ENCODE measurements around the gene INO80B. TPM values are rescaled to one million over a fixed set of nuclear protein-coding genes. Genes with fewer than 3 reads are reported as not detected.

The INO80B gene
- total and polyA plus RNA-seq, 9 of the 15 experiments (the other 6 are each of a cell fraction or from before 2014, with no cell fraction given): 0.41 to 22.6 (median 9.0) TPM

DNA sequence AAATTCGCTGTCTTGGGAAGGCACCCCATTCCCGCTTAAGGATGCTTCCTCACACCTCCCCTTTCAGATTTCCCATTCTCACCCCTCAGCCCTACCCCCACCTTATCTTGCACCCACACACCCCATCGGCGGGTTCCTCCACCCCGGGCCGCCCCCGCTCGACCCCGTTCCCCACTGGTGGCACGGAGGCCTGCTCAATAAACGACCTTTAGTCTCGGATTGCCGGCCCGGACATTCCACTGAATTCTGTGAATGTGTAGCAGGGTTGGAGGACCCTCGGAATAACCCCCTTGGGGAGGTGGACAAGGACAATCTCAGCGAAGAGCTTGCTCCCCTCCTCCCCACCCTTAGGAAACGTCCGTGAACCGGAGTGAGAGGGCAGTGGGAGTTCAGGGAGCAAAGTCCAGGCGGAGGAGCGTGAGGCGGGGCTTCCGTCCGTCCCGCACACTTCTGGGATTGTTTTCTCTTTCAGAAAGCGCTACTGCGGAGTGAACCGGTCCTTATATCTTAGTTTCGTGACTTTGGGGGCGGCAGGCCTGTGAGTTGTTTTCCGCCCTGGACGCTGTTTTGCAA is 47.3 kb downstream of the INO80B start (continued):
- TF ChIP-seq PURB (CRISPR knock-in tag; IDR thresholded peaks at IDR 0.05; ENCODE audit: low read depth): no peak
- TF ChIP-seq ZNF217 (CRISPR knock-in tag; IDR thresholded peaks at IDR 0.05): no peak
- peak; percentile 8; the same call in 1 of the 2 replicates for TF ChIP-seq FOXM1 (IDR thresholded peaks at IDR 0.05; ENCODE audit: low read depth)
- no peak for TF ChIP-seq FOXM1 (CRISPR knock-in tag; IDR thresholded peaks at IDR 0.05; ENCODE audit: low read depth)
- TF ChIP-seq, protein P1, sequence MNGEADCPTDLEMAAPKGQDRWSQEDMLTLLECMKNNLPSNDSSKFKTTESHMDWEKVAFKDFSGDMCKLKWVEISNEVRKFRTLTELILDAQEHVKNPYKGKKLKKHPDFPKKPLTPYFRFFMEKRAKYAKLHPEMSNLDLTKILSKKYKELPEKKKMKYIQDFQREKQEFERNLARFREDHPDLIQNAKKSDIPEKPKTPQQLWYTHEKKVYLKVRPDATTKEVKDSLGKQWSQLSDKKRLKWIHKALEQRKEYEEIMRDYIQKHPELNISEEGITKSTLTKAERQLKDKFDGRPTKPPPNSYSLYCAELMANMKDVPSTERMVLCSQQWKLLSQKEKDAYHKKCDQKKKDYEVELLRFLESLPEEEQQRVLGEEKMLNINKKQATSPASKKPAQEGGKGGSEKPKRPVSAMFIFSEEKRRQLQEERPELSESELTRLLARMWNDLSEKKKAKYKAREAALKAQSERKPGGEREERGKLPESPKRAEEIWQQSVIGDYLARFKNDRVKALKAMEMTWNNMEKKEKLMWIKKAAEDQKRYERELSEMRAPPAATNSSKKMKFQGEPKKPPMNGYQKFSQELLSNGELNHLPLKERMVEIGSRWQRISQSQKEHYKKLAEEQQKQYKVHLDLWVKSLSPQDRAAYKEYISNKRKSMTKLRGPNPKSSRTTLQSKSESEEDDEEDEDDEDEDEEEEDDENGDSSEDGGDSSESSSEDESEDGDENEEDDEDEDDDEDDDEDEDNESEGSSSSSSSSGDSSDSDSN (IDR thresholded peaks at IDR 0.05; ENCODE audit: borderline replicate concordance in 1 of 2, low read depth in 2 of 2, low read length in 2 of 2): no peak
- TF ChIP-seq SMAD1 (IDR thresholded peaks at IDR 0.05; ENCODE audit: low read depth, low read length, partially characterized antibody): no peak
- TF ChIP-seq, protein P2, sequence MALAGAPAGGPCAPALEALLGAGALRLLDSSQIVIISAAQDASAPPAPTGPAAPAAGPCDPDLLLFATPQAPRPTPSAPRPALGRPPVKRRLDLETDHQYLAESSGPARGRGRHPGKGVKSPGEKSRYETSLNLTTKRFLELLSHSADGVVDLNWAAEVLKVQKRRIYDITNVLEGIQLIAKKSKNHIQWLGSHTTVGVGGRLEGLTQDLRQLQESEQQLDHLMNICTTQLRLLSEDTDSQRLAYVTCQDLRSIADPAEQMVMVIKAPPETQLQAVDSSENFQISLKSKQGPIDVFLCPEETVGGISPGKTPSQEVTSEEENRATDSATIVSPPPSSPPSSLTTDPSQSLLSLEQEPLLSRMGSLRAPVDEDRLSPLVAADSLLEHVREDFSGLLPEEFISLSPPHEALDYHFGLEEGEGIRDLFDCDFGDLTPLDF (CRISPR knock-in tag; IDR thresholded peaks at IDR 0.05): no peak
- 0 out of 2 replicates have a peak, but pooled peaks have one; percentile 8 for TF ChIP-seq CREB1 (IDR thresholded peaks at IDR 0.05)
- TF ChIP-seq CREB1 (CRISPR knock-in tag; IDR thresholded peaks at IDR 0.05): no peak
- no peak for TF ChIP-seq FOXA1 (IDR thresholded peaks at IDR 0.05; ENCODE audit: borderline replicate concordance)
- TF ChIP-seq GTF2E2 (tag; IDR thresholded peaks at IDR 0.05): no peak
- TF ChIP-seq ZNF263 (CRISPR knock-in tag; IDR thresholded peaks at IDR 0.05; ENCODE audit: borderline replicate concordance): peak; percentile 27; the same call in 1 of the 2 replicates
- TF ChIP-seq, protein P3, sequence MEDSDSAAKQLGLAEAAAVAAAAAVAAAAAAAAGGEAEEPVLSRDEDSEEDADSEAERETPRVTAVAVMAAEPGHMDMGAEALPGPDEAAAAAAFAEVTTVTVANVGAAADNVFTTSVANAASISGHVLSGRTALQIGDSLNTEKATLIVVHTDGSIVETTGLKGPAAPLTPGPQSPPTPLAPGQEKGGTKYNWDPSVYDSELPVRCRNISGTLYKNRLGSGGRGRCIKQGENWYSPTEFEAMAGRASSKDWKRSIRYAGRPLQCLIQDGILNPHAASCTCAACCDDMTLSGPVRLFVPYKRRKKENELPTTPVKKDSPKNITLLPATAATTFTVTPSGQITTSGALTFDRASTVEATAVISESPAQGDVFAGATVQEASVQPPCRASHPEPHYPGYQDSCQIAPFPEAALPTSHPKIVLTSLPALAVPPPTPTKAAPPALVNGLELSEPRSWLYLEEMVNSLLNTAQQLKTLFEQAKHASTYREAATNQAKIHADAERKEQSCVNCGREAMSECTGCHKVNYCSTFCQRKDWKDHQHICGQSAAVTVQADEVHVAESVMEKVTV (CRISPR knock-in tag; IDR thresholded peaks at IDR 0.05): no peak
- TF ChIP-seq, protein P4, sequence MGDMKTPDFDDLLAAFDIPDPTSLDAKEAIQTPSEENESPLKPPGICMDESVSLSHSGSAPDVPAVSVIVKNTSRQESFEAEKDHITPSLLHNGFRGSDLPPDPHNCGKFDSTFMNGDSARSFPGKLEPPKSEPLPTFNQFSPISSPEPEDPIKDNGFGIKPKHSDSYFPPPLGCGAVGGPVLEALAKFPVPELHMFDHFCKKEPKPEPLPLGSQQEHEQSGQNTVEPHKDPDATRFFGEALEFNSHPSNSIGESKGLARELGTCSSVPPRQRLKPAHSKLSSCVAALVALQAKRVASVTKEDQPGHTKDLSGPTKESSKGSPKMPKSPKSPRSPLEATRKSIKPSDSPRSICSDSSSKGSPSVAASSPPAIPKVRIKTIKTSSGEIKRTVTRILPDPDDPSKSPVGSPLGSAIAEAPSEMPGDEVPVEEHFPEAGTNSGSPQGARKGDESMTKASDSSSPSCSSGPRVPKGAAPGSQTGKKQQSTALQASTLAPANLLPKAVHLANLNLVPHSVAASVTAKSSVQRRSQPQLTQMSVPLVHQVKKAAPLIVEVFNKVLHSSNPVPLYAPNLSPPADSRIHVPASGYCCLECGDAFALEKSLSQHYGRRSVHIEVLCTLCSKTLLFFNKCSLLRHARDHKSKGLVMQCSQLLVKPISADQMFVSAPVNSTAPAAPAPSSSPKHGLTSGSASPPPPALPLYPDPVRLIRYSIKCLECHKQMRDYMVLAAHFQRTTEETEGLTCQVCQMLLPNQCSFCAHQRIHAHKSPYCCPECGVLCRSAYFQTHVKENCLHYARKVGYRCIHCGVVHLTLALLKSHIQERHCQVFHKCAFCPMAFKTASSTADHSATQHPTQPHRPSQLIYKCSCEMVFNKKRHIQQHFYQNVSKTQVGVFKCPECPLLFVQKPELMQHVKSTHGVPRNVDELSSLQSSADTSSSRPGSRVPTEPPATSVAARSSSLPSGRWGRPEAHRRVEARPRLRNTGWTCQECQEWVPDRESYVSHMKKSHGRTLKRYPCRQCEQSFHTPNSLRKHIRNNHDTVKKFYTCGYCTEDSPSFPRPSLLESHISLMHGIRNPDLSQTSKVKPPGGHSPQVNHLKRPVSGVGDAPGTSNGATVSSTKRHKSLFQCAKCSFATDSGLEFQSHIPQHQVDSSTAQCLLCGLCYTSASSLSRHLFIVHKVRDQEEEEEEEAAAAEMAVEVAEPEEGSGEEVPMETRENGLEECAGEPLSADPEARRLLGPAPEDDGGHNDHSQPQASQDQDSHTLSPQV (IDR thresholded peaks at IDR 0.05): no peak
- no peak for TF ChIP-seq ZNF785 (CRISPR knock-in tag; IDR thresholded peaks at IDR 0.05)
- TF ChIP-seq CCAR2 (IDR thresholded peaks at IDR 0.05; ENCODE audit: low read depth, low read length): no peak
- TF ChIP-seq TEAD4 (IDR thresholded peaks at IDR 0.05; ENCODE audit: low read length): peak; percentile 41; the same call in 1 of the 2 replicates
- TF ChIP-seq TEAD4 (CRISPR knock-in tag; IDR thresholded peaks at IDR 0.05; ENCODE audit: borderline replicate concordance): no peak
- TF ChIP-seq BCOR (IDR thresholded peaks at IDR 0.05): no peak

Data from K562 (cell line).